ENCODE data around the gene MEGF9. TPM values are rescaled to one million over a fixed set of nuclear protein-coding genes. Genes with fewer than 3 reads are reported as not detected.
"Not testable (repeated sequence)": the region's sequence is repeated elsewhere in the genome, so short reads cannot be mapped to it uniquely, and the experiment has no call there.

MEGF9 gene
- total and polyA plus RNA-seq, 4 donors: 15.5 to 27.4 (median 19.3) TPM

GRCh38 chr9:120642129-120642770, 72.0 kb downstream of the MEGF9 start:
- H3K27me3 ChIP-seq (ENCODE audit: control insufficient read depth in 4 of 4, insufficient read depth in 4 of 4, low read length in 3 of 4): no peaks in the 10 kb centered on the region
- no peaks in the 10 kb centered on the region for H3K9me3 ChIP-seq (ENCODE audit: control insufficient read depth in 4 of 4, low read length in 3 of 4)
- TF ChIP-seq JUND (IDR thresholded peaks at IDR 0.05) (no peak), FOXA1 (IDR thresholded peaks at IDR 0.05) (no peak), TAF1 (conservative IDR thresholded peaks at IDR 0.05) (no peak), YY1 (IDR thresholded peaks at IDR 0.05) (no peak), FOXA2 (IDR thresholded peaks at IDR 0.05) (no peak), GABPA (IDR thresholded peaks at IDR 0.05 in 1 of 2, conservative IDR thresholded peaks at IDR 0.05 in 1 of 2) (no peak), SP1 (IDR thresholded peaks at IDR 0.05) (no peak), RAD21 (IDR thresholded peaks at IDR 0.05) (no peak), ATF3 (IDR thresholded peaks at IDR 0.05) (no peak), HNF4G (IDR thresholded peaks at IDR 0.05) (no peak), HNF4A (conservative IDR thresholded peaks at IDR 0.05) (no peak), EGR1 (IDR thresholded peaks at IDR 0.05; ENCODE audit: low read depth in 2 of 2) (no peak), NR2F2 (IDR thresholded peaks at IDR 0.05) (no peak), RXRA (IDR thresholded peaks at IDR 0.05) (no peak), ZBTB33 (IDR thresholded peaks at IDR 0.05) (no peak)
- TF ChIP-seq, protein P1, sequence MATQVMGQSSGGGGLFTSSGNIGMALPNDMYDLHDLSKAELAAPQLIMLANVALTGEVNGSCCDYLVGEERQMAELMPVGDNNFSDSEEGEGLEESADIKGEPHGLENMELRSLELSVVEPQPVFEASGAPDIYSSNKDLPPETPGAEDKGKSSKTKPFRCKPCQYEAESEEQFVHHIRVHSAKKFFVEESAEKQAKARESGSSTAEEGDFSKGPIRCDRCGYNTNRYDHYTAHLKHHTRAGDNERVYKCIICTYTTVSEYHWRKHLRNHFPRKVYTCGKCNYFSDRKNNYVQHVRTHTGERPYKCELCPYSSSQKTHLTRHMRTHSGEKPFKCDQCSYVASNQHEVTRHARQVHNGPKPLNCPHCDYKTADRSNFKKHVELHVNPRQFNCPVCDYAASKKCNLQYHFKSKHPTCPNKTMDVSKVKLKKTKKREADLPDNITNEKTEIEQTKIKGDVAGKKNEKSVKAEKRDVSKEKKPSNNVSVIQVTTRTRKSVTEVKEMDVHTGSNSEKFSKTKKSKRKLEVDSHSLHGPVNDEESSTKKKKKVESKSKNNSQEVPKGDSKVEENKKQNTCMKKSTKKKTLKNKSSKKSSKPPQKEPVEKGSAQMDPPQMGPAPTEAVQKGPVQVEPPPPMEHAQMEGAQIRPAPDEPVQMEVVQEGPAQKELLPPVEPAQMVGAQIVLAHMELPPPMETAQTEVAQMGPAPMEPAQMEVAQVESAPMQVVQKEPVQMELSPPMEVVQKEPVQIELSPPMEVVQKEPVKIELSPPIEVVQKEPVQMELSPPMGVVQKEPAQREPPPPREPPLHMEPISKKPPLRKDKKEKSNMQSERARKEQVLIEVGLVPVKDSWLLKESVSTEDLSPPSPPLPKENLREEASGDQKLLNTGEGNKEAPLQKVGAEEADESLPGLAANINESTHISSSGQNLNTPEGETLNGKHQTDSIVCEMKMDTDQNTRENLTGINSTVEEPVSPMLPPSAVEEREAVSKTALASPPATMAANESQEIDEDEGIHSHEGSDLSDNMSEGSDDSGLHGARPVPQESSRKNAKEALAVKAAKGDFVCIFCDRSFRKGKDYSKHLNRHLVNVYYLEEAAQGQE (IDR thresholded peaks at IDR 0.05): no peak
- TF ChIP-seq, protein P2, sequence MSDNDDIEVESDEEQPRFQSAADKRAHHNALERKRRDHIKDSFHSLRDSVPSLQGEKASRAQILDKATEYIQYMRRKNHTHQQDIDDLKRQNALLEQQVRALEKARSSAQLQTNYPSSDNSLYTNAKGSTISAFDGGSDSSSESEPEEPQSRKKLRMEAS (IDR thresholded peaks at IDR 0.05): no peak
- TF ChIP-seq, protein P3, sequence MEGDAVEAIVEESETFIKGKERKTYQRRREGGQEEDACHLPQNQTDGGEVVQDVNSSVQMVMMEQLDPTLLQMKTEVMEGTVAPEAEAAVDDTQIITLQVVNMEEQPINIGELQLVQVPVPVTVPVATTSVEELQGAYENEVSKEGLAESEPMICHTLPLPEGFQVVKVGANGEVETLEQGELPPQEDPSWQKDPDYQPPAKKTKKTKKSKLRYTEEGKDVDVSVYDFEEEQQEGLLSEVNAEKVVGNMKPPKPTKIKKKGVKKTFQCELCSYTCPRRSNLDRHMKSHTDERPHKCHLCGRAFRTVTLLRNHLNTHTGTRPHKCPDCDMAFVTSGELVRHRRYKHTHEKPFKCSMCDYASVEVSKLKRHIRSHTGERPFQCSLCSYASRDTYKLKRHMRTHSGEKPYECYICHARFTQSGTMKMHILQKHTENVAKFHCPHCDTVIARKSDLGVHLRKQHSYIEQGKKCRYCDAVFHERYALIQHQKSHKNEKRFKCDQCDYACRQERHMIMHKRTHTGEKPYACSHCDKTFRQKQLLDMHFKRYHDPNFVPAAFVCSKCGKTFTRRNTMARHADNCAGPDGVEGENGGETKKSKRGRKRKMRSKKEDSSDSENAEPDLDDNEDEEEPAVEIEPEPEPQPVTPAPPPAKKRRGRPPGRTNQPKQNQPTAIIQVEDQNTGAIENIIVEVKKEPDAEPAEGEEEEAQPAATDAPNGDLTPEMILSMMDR (IDR thresholded peaks at IDR 0.05; ENCODE audit: low read depth, low read length, missing input control): no peak
- 99% methylated on average over 3 of the region's 3 CpGs for WGBS
- peaks cover 6 to 30% (median 26%) of the 10 kb centered on the region in 4 donors for H3K4me1 ChIP-seq (ENCODE audit: control insufficient read depth in 4 of 4, insufficient read depth in 4 of 4, low read length in 3 of 4)
- H3K4me3 ChIP-seq (ENCODE audit: low read depth in 1 of 3, low read length in 3 of 3): no peak overlapping the region
- peaks cover 0 to 5% (median under 1%) of the 10 kb centered on the region in 4 donors for H3K36me3 ChIP-seq (ENCODE audit: control insufficient read depth in 4 of 4, insufficient read depth in 3 of 4, low read depth in 1 of 4, low read length in 3 of 4)
- H3K27ac ChIP-seq (ENCODE audit: low read depth in 1 of 2, low read length in 2 of 2): no peak overlapping the region
- DNase-seq (ENCODE audit: low spot score): no peak
- no peak overlapping the region for H3K9ac ChIP-seq (ENCODE audit: low read depth in 1 of 2, low read length in 2 of 2)

- peaks cover 6 to 28% (median 17%) of the 10 kb centered on the region in 4 donors for H3K4me1 ChIP-seq (ENCODE audit: control insufficient read depth in 4 of 4, insufficient read depth in 4 of 4, low read length in 3 of 4)
- H3K9ac ChIP-seq (ENCODE audit: low read depth in 1 of 2, low read length in 2 of 2); H3K36me3 ChIP-seq (ENCODE audit: control insufficient read depth in 4 of 4, insufficient read depth in 3 of 4, low read depth in 1 of 4, low read length in 3 of 4); H3K27me3 ChIP-seq (ENCODE audit: control insufficient read depth in 4 of 4, insufficient read depth in 4 of 4, low read length in 3 of 4); H3K4me3 ChIP-seq (ENCODE audit: low read depth in 1 of 3, low read length in 3 of 3); H3K27ac ChIP-seq (ENCODE audit: low read depth in 1 of 2, low read length in 2 of 2); H3K9me3 ChIP-seq (ENCODE audit: control insufficient read depth in 4 of 4, low read length in 3 of 4); DNase-seq (ENCODE audit: low spot score): not testable (repeated sequence)
- WGBS: 96% methylated on average over 1 of the region's 1 CpG
Observed at GRCh38 chr9:120640874-120641273, 73.4 kb downstream of the MEGF9 start.
